Activated T-cell treated with anti-CD3 and anti-CD28 coated beads, Interleukin-2, amount 50 U/mL, for 48 hours (primary cell): ENCODE data around the gene DPPA4.
"Not testable (repeated sequence)": the region's sequence is repeated elsewhere in the genome, so short reads cannot be mapped to it uniquely, and the experiment has no call there.

Source experiments
- DNase-seq, 2 experiments: peaks; one replicate each; pipeline ENCODE4 v3.0.0-alpha.2; 2020

The DPPA4 gene

GRCh38 chr3:109337393-109337792 lies at the start of gene DPPA4:
TSS of gene DPPA4 (minus strand) at chr3:109337546. CDS start at chr3:109337517, 29 bp downstream.
- DNase-seq = no peak

GRCh38 chr3:109385442-109386318 lies 48.3 kb upstream of the DPPA4 start:
- DNase-seq = no peak

GRCh38 chr3:109384164-109384563 lies 46.8 kb upstream of the DPPA4 start:
- DNase-seq = no peak

- no peak for DNase-seq
These were observed 45.2 kb upstream of the DPPA4 start for GRCh38 chr3:109382588-109382987.

- no peak for DNase-seq
These were observed 38.6 kb upstream of the DPPA4 start for GRCh38 chr3:109375975-109376374.

- not testable (repeated sequence) for DNase-seq
These were observed 37.1 kb upstream of the DPPA4 start for GRCh38 chr3:109374434-109374833.

- DNase-seq = no peak
These were observed 36.6 kb upstream of the DPPA4 start for GRCh38 chr3:109373933-109374332.

GRCh38 chr3:109372639-109373038 lies 35.3 kb upstream of the DPPA4 start:
- DNase-seq = no peak

- no peak for DNase-seq
These were observed 32.2 kb upstream of the DPPA4 start for GRCh38 chr3:109369510-109369909.

GRCh38 chr3:109364088-109364487 lies 26.7 kb upstream of the DPPA4 start:
- no peak for DNase-seq

- DNase-seq = no peak
These were observed 26.3 kb upstream of the DPPA4 start for GRCh38 chr3:109363634-109364033.

- DNase-seq = no peak
These were observed 25.5 kb upstream of the DPPA4 start for GRCh38 chr3:109362823-109363222.

GRCh38 chr3:109358809-109359208 lies 21.5 kb upstream of the DPPA4 start:
- not testable (repeated sequence) for DNase-seq

GRCh38 chr3:109356442-109357155 lies 19.3 kb upstream of the DPPA4 start:
- DNase-seq = no peak

- no peak for DNase-seq
These were observed 18.5 kb upstream of the DPPA4 start for GRCh38 chr3:109355625-109356441.

- DNase-seq = no peak
These were observed 15.7 kb upstream of the DPPA4 start for GRCh38 chr3:109353057-109353456.

GRCh38 chr3:109351231-109351630 lies 13.9 kb upstream of the DPPA4 start:
- no peak for DNase-seq

- no peak for DNase-seq
These were observed 9.5 kb upstream of the DPPA4 start for GRCh38 chr3:109346770-109347295.

GRCh38 chr3:109346099-109346498 lies 8.8 kb upstream of the DPPA4 start:
- no peak for DNase-seq

- DNase-seq = no peak
These were observed 2.6 kb upstream of the DPPA4 start for GRCh38 chr3:109339714-109340648.

GRCh38 chr3:109339197-109339596 lies 1.9 kb upstream of the DPPA4 start:
- no peak for DNase-seq

- no peak for DNase-seq
These were observed 976 bp upstream of the DPPA4 start for GRCh38 chr3:109338322-109338721.
